BE2C (cell line): ENCODE results near the gene RPS8.

Experiments used
- DNase-seq: peaks from one replicate; pipeline ENCODE4 v3.0.0-alpha.2; 2020
- H3K27me3 ChIP-seq: fragments of 250-450 bp; sonication (Bioruptor Pico); 2 replicates; pipeline ENCODE4 v1.5.1; 2020; ENCODE audit warnings: mild to moderate bottlenecking
- H3K36me3 ChIP-seq: fragments of 250-450 bp; sonication (Bioruptor Pico); 2 replicates; pipeline ENCODE4 v1.5.1; 2020; ENCODE audit warnings: mild to moderate bottlenecking
- H3K4me1 ChIP-seq: fragments of 250-450 bp; sonication (Bioruptor Pico); 2 replicates; pipeline ENCODE4 v1.5.1; 2020
- H3K4me3 ChIP-seq: 2 replicates; pipeline ENCODE4 v1.5.1; 2011; ENCODE audit warnings: low read depth, low read length
- H3K9me3 ChIP-seq: fragments of 250-450 bp; sonication (Bioruptor Pico); 2 replicates; pipeline ENCODE4 v1.5.1; 2020
- CTCF ChIP-seq: IDR thresholded peaks from 2 replicates; pipeline ENCODE4 v1.5.1; 2012; ENCODE audit warnings: mild to moderate bottlenecking, low read depth, low read length

RPS8 gene

GRCh38 chr1:44739307-44740178 lies 35.8 kb upstream of the RPS8 start, which contains the start of gene KIF2C:
Gene KIF2C (plus strand): TSS chr1:44739837. CDS start chr1:44739933, 96 bp downstream.
- no peak for TF ChIP-seq CTCF
- no peaks in the 10 kb centered on the region for H3K9me3 ChIP-seq
- peak within 1 kb of the TSS; percentile 76 for H3K4me3 ChIP-seq
- peak; percentile 92 for DNase-seq
- H3K4me1 ChIP-seq, result no peaks in the 10 kb centered on the region
- H3K27me3 ChIP-seq, result no peaks in the 10 kb centered on the region
- peaks cover 4% of the 10 kb centered on the region; the same call in 1 of the 2 replicates for H3K36me3 ChIP-seq

- no peak for DNase-seq
- Histone ChIP-seq H3K27me3 (no peaks in the 10 kb centered on the region), H3K36me3 (peaks cover 4% of the 10 kb centered on the region; the same call in 1 of the 2 replicates), H3K4me3 (peak overlapping the region; percentile 76), H3K9me3 (no peaks in the 10 kb centered on the region), H3K4me1 (no peaks in the 10 kb centered on the region)
- no peak for TF ChIP-seq CTCF
Measured at GRCh38 chr1:44740179-44740617, 35.1 kb upstream of the RPS8 start.

- TF ChIP-seq CTCF, result no peak
- peaks cover 8% of the 10 kb centered on the region for H3K36me3 ChIP-seq
- DNase-seq, result no peak
Measured at GRCh38 chr1:44743211-44743610, 32.1 kb upstream of the RPS8 start.

GRCh38 chr1:44747878-44748277 lies 27.5 kb upstream of the RPS8 start:
- no peak overlapping the region for H3K4me3 ChIP-seq
- DNase-seq, result no peak
- H3K4me1 ChIP-seq, result no peaks in the 10 kb centered on the region
- H3K36me3 ChIP-seq, result peaks cover 18% of the 10 kb centered on the region
- H3K27me3 ChIP-seq, result no peaks in the 10 kb centered on the region
- H3K9me3 ChIP-seq, result no peaks in the 10 kb centered on the region
- TF ChIP-seq CTCF, result no peak

More at GRCh38 chr1:44743211-44743610, 32.1 kb upstream of the RPS8 start:
- no peaks in the 10 kb centered on the region for H3K9me3 ChIP-seq
- H3K4me1 ChIP-seq, result no peaks in the 10 kb centered on the region
- H3K27me3 ChIP-seq, result no peaks in the 10 kb centered on the region
- no peak overlapping the region for H3K4me3 ChIP-seq

- Histone ChIP-seq H3K4me1 (no peaks in the 10 kb centered on the region), H3K36me3 (peaks cover 40% of the 10 kb centered on the region), H3K27me3 (no peaks in the 10 kb centered on the region), H3K9me3 (no peaks in the 10 kb centered on the region), H3K4me3 (no peak overlapping the region)
- DNase-seq, result no peak
- no peak for TF ChIP-seq CTCF
Measured at GRCh38 chr1:44757420-44757819, 17.9 kb upstream of the RPS8 start.

- H3K9me3 ChIP-seq, result no peaks in the 10 kb centered on the region
- peaks cover 37% of the 10 kb centered on the region for H3K36me3 ChIP-seq
- H3K4me1 ChIP-seq, result no peaks in the 10 kb centered on the region
- H3K27me3 ChIP-seq, result no peaks in the 10 kb centered on the region
- no peak overlapping the region for H3K4me3 ChIP-seq
- DNase-seq, result no peak
- TF ChIP-seq CTCF, result no peak
Measured at GRCh38 chr1:44759077-44759476, 16.3 kb upstream of the RPS8 start.
